Stimulated activated CD4-positive, alpha-beta T cell treated with anti-CD3 and anti-CD28 coated beads, Interleukin-15, amount 100 ng/mL, for 24 hours (primary cell): Measurements from ENCODE around the gene MAL.

ENCODE experiments used
- DNase-seq: peaks from one replicate; pipeline ENCODE4 v3.0.0-alpha.2; 2020

The MAL gene

DNA sequence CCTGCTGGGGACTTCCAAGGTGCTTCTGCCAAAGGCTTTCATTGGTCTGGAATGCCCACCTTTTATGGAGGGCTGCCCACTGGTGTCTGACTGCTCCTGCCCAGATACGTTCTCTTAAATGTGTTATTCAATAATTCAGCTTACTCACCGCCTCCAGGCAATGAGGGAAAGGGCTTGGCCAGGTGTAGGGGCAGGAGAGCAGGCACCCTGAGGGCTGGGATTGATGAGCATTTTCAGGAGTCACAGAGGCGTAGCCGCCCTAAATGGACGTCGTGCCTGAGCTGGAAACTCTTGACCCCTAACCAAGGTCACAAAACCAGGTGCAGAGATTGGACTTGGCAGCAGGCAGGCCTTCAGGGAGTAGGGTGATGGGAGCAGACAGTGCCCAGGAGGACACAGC lies 26.8 kb downstream of the MAL start:
- DNase-seq = no peak

DNA sequence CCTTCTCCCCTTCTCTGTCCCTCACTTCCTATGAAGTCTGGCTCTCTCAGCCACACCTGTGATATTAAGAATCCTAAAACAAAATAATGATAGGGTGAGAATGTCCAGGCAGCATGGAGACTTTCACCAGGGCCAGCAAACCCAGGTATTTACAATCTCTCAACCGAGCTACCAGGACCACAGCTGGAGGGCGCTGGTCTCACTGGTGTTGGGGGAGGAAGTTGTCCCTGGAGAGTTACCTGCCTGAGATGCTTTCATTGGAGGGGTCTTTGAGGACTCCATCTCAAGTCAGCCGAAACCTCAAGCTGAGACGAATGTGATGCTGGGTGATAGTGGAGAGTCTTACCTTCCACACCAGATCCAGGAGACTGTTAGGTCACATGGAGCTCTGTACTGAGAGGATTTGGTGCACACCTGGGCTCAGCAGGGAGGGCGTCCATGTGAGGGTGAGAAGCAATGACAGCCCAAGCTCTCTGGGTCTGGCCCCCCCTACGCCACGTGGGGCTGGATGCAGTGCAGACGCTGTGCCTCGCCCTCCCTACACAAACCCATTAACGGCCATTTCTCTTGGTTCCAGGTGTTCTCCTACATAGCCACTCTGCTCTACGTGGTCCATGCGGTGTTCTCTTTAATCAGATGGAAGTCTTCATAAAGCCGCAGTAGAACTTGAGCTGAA lies 27.4 kb downstream of the MAL start:
- DNase-seq = no peak

DNA sequence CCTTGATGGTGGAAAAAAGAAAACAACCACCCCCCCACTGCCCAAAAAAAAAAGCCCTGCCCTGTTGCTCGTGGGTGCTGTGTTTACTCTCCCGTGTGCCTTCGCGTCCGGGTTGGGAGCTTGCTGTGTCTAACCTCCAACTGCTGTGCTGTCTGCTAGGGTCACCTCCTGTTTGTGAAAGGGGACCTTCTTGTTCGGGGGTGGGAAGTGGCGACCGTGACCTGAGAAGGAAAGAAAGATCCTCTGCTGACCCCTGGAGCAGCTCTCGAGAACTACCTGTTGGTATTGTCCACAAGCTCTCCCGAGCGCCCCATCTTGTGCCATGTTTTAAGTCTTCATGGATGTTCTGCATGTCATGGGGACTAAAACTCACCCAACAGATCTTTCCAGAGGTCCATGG lies 28.0 kb downstream of the MAL start:
- DNase-seq = no peak

DNA sequence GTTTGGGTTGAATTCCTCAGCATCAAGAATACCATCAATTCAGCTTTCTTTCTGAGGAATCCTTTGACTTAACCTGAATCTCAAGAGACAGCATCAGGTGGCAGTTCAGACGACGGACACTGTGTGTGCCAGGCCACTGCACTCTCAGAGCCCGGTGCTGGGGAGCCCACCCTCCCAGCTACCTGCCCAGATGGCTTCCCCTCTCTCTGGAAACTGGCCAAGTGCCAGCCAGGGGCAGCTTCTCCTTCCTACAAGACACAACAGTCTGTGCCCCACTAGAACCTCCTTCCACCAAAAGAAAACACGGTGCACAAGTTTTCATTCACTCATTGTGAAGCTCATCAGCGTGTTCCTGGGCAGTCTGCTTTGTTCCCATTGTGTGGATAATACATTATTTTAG lies 28.5 kb downstream of the MAL start:
- no peak for DNase-seq

DNA sequence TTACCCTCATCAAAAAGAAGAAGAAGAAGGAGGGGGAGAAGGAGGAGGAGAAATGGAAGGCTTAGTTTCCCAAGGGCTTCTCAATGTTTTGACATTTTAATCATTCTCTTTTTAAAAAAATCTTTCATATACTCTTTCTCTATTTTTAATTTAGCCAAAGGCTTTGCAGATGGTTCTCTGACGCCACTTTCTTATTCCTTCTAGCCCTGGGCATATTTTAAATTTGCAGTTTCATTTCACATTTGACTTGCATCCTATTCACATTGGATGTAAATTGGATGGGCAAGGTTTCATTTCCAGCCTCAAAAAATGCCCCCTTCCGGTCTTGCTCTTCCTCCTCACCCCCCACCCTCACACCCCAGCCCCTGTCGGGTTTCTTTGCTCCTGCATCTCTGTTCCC lies 29.8 kb downstream of the MAL start:
- no peak for DNase-seq

DNA sequence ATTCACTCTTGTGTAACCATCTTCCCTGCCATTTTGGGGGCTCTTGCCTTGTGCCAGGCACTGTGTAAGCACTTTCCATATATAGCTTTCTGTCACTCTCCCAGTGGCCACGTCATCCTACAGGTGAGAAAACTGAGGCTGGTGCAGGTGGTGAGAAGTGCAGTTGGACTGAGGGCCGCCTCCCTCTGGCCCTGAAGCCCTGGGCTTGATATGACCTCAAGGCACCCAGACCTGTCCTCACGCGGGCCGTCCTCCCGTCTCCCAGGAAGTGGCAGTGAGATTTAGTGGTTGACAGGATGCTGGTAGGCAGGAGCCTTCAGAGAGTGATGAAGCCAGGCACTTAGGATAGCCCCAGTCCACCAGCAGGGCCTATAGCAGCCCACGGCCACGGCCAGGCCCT lies 30.5 kb downstream of the MAL start:
- DNase-seq = no peak

DNA sequence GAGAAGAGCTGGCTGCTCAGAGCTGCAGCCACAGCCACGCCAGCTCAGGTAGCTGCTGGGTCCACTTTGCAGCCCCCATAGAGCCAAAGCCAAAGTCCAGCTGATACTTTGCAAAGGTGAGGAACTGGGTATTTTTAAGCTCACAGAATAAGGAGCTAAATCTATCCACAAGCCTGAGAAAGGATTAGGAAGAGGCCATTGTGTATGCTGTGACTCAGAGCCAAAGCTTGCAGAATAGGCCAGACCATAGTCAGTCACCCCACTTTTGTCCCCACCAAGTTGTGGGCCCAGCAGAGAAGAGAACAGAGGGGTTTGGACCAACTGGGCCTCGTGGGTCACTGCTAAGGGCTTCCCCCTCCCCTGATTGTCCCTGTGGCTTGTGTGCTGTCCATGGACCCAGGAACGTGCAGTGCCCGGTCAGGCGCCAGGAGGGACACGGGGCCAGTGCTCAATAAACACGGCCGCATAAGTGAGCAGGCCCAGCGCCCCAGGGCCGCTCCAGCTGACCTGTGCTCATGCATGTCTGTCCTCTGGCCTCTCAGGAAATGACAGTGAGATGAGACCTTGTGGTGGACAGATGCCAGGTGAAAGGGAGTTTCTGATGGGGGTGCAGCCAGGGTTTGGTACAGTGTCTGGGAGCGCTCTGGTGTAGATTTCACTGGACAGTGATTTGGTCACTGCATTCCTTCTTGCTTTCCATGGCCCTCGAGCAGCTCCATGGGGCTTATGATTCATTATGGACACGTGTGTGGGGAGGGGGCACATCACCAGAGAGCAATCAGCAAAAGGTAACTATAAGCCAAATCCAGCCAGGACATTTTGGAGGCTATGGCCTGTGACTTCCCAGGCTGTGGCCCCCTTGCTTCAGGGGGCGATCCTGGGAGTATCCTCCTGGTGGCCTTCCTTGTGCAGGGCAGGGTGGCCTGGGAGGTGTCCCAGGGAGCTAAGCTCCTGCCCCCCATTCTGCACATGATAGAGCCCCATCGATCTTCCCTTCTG lies 31.3 kb downstream of the MAL start:
- DNase-seq = no peak

DNA sequence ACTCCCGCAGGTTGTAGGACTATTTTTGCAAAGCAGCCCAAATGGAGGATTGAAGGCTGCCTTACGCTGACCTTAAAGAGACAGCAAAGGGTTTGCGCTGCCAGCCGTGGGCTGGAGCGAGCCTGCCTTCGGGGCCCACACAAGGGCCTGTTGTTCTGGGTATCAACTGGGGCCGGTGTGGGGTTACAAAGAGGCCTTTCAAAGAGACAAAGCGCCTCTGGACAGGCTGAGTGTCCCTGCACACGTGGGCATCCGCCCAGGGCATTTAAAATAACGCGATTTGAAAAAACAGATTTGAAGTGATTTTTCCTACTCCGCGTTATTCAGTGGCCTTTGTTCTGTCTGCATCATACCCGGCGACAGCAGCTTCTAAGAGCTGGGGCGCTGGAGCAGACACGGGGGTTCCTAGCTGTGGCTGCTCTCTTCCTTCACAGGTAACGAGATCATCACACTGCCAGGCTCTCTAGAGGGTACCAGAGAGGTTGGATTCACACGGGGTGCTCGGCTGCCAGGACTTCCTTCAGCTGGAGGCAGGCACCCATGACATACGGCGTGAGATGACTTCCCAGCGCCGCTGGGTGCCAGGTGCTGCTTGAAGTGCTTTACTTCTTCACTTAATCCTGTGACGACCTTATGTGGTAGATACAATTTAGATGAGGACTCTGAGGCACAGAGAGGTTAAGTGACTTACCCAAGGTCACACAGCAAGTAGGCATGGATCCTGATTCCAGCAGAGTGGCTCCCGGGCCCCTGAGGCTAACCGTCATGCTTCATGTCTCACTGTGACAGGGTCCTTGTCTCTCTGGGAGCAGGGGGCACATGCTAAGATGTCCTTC lies 32.2 kb downstream of the MAL start:
- no peak for DNase-seq

DNA sequence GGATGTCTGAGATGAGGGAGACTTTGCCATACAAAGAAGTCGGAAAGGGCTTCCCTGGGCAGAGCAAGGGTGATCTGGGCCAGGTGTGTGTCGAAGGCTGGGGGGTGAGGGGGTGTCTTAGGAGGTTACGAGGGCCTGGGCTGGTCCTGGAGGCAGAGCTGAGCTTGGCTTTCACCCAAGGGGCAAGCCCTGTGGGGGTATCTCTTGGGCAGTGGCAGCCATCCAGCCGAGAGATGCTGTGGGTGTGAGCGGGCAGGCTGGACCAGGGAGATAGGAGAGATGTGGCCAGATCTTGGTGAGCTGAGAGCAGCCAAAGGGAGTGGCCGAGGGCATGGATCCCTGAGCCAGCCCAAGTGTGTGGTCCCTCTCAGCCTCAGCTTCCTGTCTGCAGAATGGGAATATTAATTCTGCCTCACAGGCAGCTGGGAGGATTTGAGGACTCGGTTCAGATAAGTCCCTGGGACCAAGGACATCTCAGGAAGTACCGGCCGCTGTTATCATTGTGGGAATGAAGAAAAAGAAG lies 33.0 kb downstream of the MAL start:
- DNase-seq = no peak

DNA sequence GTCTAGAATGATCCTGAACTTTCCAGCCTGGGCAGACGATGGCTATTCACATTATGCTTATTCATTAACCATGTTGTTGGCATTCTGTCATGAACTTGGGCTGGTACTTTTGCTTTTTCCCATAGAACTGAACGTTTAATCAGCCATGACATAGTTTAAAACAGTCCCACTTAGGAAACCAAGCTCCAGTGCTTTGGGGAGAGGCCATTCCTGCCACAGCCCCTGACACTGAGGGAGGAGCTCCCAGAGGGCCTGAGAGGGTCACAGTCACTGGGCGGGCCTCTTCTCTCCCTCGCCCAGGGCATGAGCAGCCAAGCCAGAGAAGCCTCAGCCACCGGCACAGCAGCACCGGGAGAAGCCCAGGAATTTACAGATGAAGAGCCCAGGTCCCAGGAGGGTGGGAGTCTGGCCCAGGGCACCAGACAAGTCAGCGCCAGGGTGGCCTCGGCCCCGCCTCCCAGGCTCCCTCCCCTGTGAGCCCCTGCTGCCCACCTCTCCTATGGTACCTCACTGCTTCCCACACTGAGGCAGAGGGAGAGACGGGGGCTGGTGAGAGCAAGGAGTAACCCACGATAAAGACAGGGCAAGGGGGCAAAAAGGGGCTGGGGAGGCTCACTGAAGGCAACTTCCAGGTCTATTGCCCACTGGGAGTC lies 33.6 kb downstream of the MAL start:
- no peak for DNase-seq

DNA sequence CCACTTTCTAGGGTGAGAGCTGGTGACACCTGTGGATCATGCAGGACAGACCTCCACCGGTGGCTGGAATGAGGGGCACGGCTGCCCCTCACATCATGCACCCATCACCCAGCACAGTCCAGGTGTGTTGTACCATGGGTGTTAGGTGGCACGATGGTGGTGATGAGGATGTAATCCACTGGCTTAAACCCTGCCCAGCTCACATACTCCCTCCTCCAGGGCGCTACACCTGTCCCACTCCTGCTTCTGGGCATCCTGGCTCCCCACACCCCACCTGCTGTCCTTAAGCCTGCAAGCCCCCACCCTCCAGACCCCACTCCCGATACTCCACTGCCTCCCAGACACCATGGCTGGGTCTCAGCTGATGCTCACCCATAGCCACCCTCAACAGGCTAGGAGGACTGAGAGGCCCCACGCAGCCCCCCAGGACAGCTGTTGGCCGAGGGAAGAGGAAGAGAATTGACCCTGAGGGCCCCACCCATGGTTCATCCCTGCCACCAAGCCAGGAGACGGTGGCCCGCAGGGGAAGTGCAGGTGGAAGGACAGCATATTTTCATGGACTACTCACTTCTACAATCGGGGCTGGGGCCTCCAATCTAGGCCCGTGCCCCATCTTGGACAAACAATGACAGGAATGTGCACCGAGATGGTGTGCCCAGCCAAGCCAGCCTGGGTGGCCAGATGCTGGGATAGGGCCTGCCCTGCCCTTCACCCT lies 34.3 kb downstream of the MAL start:
- DNase-seq = no peak

DNA sequence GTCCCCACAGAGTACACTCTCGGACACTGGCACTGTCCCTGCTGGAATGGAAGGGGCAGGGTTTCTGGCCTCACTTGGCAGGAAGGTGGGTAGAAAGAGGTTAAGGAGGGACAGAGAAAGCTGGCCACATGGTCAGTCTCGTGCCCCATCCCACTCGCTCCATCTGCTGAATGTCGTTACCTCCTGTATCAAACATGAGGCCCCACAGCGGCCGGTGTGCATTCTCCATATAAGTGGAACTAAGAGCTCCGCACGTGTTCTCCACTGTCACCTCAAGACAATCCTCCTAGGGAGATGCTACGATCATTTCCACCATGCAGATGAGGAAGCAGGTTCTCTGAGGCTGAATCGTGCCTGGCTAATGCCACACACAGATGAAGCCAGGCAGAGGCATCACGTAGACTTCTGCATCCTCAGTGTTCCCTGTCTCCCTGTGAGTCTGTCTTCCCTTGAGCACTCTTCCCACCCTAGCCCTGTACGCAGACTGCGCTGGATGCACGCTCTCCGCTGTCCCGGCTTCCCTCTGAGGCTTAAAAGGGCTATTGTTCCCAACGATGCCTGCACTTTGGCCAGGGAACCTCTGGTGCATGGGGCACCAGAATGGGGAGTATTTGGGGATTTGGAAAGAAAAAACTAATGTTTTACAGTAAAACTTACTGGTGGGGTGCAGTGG lies 35.1 kb downstream of the MAL start:
- DNase-seq = no peak

DNA sequence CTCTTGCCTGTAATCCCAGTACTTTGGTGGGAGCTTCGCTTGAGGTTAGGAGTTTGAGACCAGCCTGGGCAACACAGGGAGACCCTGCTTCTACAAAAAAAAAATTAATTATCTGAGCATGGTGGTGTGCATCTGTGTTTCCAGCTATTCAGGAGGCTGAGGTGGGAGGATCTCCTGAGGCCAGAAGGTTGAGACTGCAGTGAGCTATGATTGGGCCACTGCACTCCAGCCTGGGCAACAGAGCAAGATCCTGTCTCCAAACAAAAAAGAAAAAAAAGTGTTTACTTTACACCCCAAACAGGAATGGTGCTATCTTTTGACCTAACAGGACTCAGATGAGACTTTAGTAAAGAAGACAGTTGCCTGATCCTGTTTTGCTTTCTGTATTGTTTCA lies 35.6 kb downstream of the MAL start:
- no peak for DNase-seq

DNA sequence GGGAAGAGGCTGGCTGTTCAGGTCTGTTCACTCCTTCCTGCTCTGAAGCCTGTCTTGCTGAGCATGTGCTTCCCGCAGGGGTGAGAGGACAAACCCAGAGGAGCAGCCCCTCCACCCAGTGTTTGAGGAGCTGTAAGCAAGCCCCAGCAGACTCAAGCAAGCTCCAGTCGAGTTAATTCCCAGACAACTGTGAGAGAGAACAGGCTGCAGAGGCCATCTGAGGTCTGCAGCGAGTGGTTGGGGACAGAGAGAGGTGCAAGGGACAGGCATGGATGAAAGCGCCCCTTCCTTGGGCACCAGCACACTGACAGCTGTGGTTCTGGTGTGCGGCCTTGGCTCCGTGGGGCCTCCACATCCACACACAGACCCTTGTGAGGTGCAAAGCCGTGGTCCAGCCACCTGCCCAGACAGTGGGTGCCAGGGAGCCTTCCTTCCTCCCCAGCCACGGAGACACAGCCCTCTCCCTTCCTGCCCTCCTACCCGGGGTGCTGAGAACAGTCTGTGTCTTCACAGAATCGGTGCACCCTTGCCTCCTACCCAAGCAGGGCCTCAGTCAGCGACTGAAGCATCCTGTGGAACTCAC lies 36.2 kb downstream of the MAL start:
- DNase-seq = no peak

DNA sequence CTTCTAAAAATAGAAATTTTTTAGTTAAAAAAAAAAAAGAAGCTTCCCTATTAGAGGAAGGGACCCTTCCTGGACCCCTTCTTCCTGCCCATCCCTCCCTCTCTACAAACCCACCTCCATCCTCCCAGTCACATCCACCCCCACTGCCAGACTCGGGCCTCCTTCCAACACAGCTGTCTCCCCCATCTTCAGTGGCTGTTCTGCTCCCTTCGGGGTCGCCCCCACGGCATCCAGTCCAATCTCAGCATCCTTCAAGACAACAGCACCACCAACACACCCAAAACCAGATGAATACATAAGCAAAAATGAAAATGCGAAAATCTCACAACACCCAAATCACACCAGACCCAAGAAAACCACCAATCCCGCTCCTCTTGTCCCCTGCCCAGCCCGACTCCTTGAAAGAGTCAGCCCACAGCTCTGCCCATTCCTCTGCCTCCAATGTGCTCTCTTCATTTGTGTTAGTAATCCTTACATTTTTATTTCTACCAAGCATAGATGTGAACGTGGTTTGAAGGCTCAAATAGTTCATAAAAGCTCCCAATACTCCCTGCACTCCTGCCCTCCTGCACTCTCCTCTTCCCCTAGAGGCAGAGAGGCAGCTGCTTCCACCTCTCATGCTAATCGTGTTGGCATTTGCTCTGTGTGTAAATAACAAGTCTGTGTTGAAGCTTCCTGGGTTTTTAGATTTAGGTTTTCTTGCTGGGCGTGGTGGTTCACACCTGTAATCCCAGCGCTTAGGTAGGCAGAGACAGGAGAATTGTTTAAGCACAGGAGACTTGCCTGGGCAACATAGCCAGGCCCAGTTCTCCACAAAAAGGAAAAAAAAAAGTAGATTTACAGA lies 37.0 kb downstream of the MAL start:
- peak; percentile 2 for DNase-seq

DNA sequence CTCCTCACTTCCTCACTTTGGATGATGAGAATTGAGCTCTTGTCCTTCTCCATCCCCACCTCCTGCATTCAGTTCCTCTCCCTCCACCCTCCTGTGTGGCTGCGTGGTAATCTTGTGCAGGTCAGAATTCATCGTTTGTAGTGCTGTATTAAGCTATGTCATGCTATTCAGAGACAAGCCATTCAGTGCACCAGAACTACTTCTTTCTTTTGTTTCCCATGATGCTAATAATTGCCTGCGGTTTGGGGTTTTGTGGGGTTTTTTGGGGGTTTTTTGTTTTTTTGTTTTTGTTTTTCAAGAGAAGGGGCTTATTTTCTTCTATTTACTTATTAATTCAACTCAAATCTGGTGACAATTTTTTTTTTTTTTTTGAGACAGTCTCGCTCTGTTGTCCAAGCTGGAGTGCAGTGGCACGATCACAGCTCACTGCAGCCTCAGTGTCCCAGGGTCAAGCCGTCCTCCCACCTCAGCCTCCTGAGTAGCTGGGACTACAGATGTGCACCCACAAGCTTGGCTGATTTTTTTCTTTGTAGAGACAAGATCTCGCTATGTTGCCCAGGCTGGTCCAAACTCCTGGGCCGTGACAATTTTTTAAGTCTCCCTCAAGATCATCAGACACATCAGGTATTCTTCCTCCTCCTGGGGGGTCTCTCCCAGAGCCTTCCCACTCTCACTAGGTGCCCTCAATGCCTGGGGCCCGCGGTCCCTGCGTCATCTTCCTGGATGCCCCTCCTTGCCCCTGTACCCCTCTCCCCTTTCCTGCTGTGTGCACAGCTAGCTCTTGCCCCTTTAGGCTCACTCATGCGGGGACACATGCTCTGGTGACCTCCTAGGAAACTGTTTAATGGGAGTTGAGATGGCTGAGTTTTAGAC lies 37.8 kb downstream of the MAL start:
- DNase-seq = peak; percentile 1

DNA sequence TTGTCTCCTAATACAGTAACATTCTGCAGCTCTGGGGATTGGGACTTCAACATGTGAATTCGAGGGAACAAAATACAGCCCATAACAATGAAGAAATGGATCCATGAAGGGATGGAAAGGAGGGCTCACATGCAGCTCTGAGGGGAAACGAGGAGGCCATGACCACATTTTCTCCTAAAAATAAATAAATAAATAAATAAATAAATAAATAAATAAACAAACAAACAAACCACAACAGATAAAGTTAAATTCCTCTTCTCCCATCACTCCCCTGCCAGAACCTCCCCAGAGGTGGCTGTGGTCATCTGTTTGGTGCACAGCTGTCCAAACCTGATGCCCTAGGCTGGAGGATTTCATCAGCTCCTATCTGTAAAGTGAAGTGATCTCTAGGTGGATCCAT lies 42.7 kb downstream of the MAL start:
- no peak for DNase-seq

DNA sequence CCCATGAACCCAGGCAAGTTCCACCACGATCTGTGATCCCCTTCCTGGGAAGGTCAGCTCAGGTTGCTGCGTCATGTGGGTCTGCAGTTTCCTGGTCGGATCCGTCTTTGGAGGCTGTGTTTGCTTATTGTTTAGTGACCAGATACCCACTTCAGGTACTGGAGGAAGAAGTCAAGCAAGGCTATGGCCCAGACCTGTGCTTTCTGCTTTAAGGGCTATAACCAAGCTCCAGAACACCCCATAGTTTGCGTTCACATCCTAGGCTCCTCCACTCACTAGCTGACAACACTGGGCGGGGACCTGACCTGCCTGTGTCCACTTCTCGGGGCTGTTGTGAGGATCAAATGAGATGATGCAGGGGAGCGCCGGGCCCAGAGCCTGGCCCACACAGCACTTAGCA lies 44.0 kb downstream of the MAL start:
- DNase-seq = no peak

DNA sequence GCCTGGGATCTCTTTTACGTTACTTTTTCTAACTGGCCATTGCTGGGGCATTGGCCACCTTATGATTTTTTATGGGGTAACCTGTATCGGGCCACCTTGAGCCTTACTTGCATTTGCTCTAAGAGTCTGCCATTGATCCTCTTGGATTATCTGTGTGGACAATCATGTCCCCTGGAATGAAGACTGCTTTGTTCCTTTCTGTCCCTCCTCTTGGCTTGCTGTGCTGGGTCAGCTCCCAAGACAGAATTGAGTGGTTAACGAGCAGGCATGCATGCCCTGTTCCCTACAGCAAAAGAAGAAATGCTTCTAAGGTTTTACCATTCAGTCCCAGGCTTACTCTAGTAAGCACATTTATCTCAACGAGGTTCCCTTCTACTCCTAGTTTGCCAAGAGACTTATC lies 46.3 kb downstream of the MAL start:
- DNase-seq = no peak
